Heart left ventricle (tissue), 16 donors: ENCODE measurements around the gene BTD. TPM values are rescaled to one million over a fixed set of nuclear protein-coding genes. Genes with fewer than 3 reads are reported as not detected.
A peak's percentile ranks its signal among the peaks of the same experiment; 100 is the strongest.

Source experiments
- ATAC-seq, 4 donors: fragments of 200-7000 bp; cut with Tn5 transposase; one replicate each; pipeline ENCODE4 v1.9.1; 2020 to 2022; ENCODE audit warnings: moderate library complexity in 4 of 4, mild to moderate bottlenecking in 3 of 4, moderate number of reproducible peaks in 1 of 4
- DNase-seq, 5 donors: peaks; one replicate each; pipeline ENCODE4 v3.0.0-alpha.2; 2020
- H3K27ac ChIP-seq, 12 donors: fragments of 200-600 bp; sonication (generic) in 4 of 12; one replicate each; pipeline versions ENCODE4 v1.5.0 to v1.8.0; 2016 to 2022; ENCODE audit warnings: mild to moderate bottlenecking in 2 of 12
- H3K27me3 ChIP-seq, 9 donors: fragments of 200-600 bp; sonication (generic) in 2 of 9; one replicate each; pipeline versions ENCODE4 v1.5.1 to v1.8.0; 2016 to 2022; ENCODE audit warnings: mild to moderate bottlenecking in 3 of 9
- H3K36me3 ChIP-seq, 9 donors: fragments of 200-600 bp; sonication (generic) in 2 of 9; one replicate each; pipeline versions ENCODE4 v1.5.0 to v1.8.0; 2018 to 2022; ENCODE audit warnings: mild to moderate bottlenecking in 2 of 9
- H3K4me1 ChIP-seq, 12 donors: fragments of 200-600 bp; sonication (generic) in 4 of 12; one replicate each; pipeline versions ENCODE4 v1.5.0 to v1.8.0; 2016 to 2022; ENCODE audit warnings: mild to moderate bottlenecking in 3 of 12
- H3K4me3 ChIP-seq, 12 donors: fragments of 200-600 bp; sonication (generic) in 4 of 12; one replicate each; pipeline versions ENCODE4 v1.5.0 to v1.8.0; 2017 to 2022; ENCODE audit warnings: mild to moderate bottlenecking in 9 of 12, moderate library complexity in 4 of 12
- H3K9me3 ChIP-seq, 12 donors: fragments of 200-600 bp; sonication (generic) in 4 of 12; one replicate each; pipeline versions ENCODE4 v1.5.0 to v1.8.0; 2016 to 2022; ENCODE audit warnings: mild to moderate bottlenecking in 1 of 12
- CTCF ChIP-seq, 12 donors: fragments of 200-600 bp; sonication (generic) in 4 of 12; IDR thresholded peaks; one replicate each; pipeline versions ENCODE4 v1.5.0 to v1.8.0; 2018 to 2022; ENCODE audit warnings: antibody characterized with exemption in 12 of 12, mild to moderate bottlenecking in 5 of 12
- POLR2A ChIP-seq, 2 donors: fragments of 450-650 bp; IDR thresholded peaks; one replicate each; pipeline ENCODE4 v1.6.1; 2017; ENCODE audit warnings: antibody characterized with exemption in 2 of 2, mild to moderate bottlenecking in 2 of 2, moderate library complexity in 2 of 2
- WGBS, 4 donors: extraction: QIAGEN DNeasy Blood & Tissue Kit in 2 of 4; methylation state at CpG; one replicate each; pipeline versions ENCODE4 v1.1.5 to v1.1.7; 2013 to 2018; 5-methylcytosine and 5-hydroxymethylcytosine counted together
- intact Hi-C, 10 donors: fragments of 100-400 bp; cut with DNase I; formaldehyde crosslinking; loops; one replicate each; pipeline versions ENCODE4 v1.11.1 to v1.14.2; 2022
- polyA plus RNA-seq, 2 donors: library from polyadenylated mRNA; stranded (reverse); fragments of 200-250 nt; gene quantifications; one replicate each; pipeline ENCODE4 v1.2.3, GENCODE V29; 2013
- total RNA-seq, 9 donors: library from RNA; depleted of rRNA in 2 of 9; stranded (reverse); fragments of >200 nt in 2 of 9; fragmentation: NEBNext Ultra II Directional in 3 of 9; extraction: Animal tissue kit (Norgen Biotek cat#: 25700) in 3 of 9; gene quantifications; one replicate each; pipeline versions ENCODE4 v1.1.0 to v1.2.4, GENCODE V29; 2016 to 2023
- donor health status: ischemic (EF 13 %, LVEDD 7.1; RV severe dilation, severe dysfunction).
- donor health status: healthy with polysubstance abuse.
- donor health status: DM: no; HTN: yes; CAD: no.
- donor health status: DM: no; HTN: no; CAD: no.
- donor health status: ischemic (EF 25% LVEDD 6.9; RV normal size, moderate dysfunction).
- donor health status: ischemic (EF 25% LVEDD 5.7; RV mildly dilated, moderate dysfunction).
- donor health status: healthy.
- donor health status: DM: yes; HTN: yes; CAD: no.
- donor health status: ischemic (EF 35%, LVEDD 5.7; RV mildly dilated, moderate dysfunction).
- donor health status: nonischemic (EF 11% LVEDD 7.7; RV severe dilation, severe dysfunction).
- donor health status: DM: yes; HTN: yes; CAD: no.
- donor health status: PGD.
- donor health status: ischemic (EF 29% LVEDD 5.4; RV normal size, mild dysfunction).
- donor health status: nonischemic (EF 23%, LVEDD 6.1; RV moderate dilation, normal function).

The BTD gene
- total and polyA plus RNA-seq, 11 donors, result 4.2 to 16.4 (median 11.7) TPM

GRCh38 chr3:15630646-15631350 lies 29.3 kb downstream of the BTD start:
- no peaks in the 10 kb centered on the region for H3K36me3 ChIP-seq

GRCh38 chr3:15631426-15632211 lies 30.1 kb downstream of the BTD start:
- no peak for DNase-seq
- ATAC-seq, result no peak
- peaks cover 0 to 44% (median 26%) of the 10 kb centered on the region in 12 donors for H3K4me1 ChIP-seq
- intact Hi-C loops, result loop anchor here in 8 of 10 donors (2.0 to 10.0 kb wide), 7 partner anchors 176 to 616 kb away; partner anchors contain the start of gene GALNT15 (in 1 of the 8)
- no peak for TF ChIP-seq POLR2A (IDR thresholded peaks at IDR 0.05)
- TF ChIP-seq CTCF (IDR thresholded peaks at IDR 0.05), result no peak
- H3K27me3 ChIP-seq, result no peaks in the 10 kb centered on the region
- H3K4me3 ChIP-seq, result no peak overlapping the region
- peak overlapping the region in 4 of 12 donors; percentile 32 to 65 (median 41) for H3K27ac ChIP-seq
- H3K9me3 ChIP-seq, result no peaks in the 10 kb centered on the region
- no peaks in the 10 kb centered on the region for H3K36me3 ChIP-seq
- 87 to 90% (median 88%) methylated on average over 12 of the region's 12 CpGs for WGBS, 4 donors

More at GRCh38 chr3:15630646-15631350, 29.3 kb downstream of the BTD start:
- Histone ChIP-seq H3K4me3 (peak overlapping the region in 9 of 12 donors; percentile 10 to 46 (median 30)), H3K27ac (peak overlapping the region in 8 of 12 donors; percentile 35 to 65 (median 48)), H3K4me1 (peaks cover 0 to 39% (median 25%) of the 10 kb centered on the region in 12 donors), H3K9me3 (no peaks in the 10 kb centered on the region), H3K27me3 (no peaks in the 10 kb centered on the region)
- intact Hi-C loops, result loop anchor here in 8 of 10 donors (1.0 to 10.0 kb wide), 9 partner anchors 177 to 617 kb away; partner anchors contain the start of gene GALNT15 (in 1 of the 8)
- DNase-seq (no peak), ATAC-seq (peak in 2 of 4 donors; percentile 34 to 39)
- TF ChIP-seq CTCF (IDR thresholded peaks at IDR 0.05), result no peak
- TF ChIP-seq POLR2A (IDR thresholded peaks at IDR 0.05), result no peak
- 25 to 41% (median 32%) methylated on average over 8 of the region's 8 CpGs for WGBS, 4 donors

GRCh38 chr3:15632212-15632580 lies 30.7 kb downstream of the BTD start:
- H3K27me3 ChIP-seq, result no peaks in the 10 kb centered on the region
- H3K36me3 ChIP-seq, result no peaks in the 10 kb centered on the region
- intact Hi-C loops, result loop anchor here in 7 of 10 donors (5.0 to 10.0 kb wide), 5 partner anchors 175 to 615 kb away; partner anchors contain the start of gene GALNT15 (in 1 of the 7)
- H3K4me3 ChIP-seq, result no peak overlapping the region
- 97 to 100% (median 97%) methylated on average over 4 of the region's 4 CpGs for WGBS, 4 donors
- no peak overlapping the region for H3K27ac ChIP-seq
- TF ChIP-seq POLR2A (IDR thresholded peaks at IDR 0.05), result no peak
- TF ChIP-seq CTCF (IDR thresholded peaks at IDR 0.05), result no peak
- H3K4me1 ChIP-seq, result peaks cover 0 to 49% (median 28%) of the 10 kb centered on the region in 12 donors
- H3K9me3 ChIP-seq, result no peaks in the 10 kb centered on the region
- no peak for DNase-seq
- no peak for ATAC-seq

GRCh38 chr3:15633159-15633558 lies 31.6 kb downstream of the BTD start:
- peak overlapping the region in 3 of 12 donors; percentile 22 to 85 (median 59) for H3K27ac ChIP-seq
- intact Hi-C loops, result loop anchor here in 7 of 10 donors (5.0 to 10.0 kb wide), 5 partner anchors 174 to 614 kb away; partner anchors contain the start of gene GALNT15 (in 1 of the 7)
- no peak overlapping the region for H3K4me3 ChIP-seq
- TF ChIP-seq CTCF (IDR thresholded peaks at IDR 0.05) (no peak), POLR2A (IDR thresholded peaks at IDR 0.05) (no peak)
- H3K4me1 ChIP-seq, result peaks cover 0 to 55% (median 30%) of the 10 kb centered on the region in 12 donors
- WGBS, 4 donors, result 86 to 91% (median 90%) methylated on average over 5 of the region's 5 CpGs
- H3K36me3 ChIP-seq, result no peaks in the 10 kb centered on the region
- H3K9me3 ChIP-seq, result no peaks in the 10 kb centered on the region
- DNase-seq (no peak), ATAC-seq (no peak)
- no peaks in the 10 kb centered on the region for H3K27me3 ChIP-seq
